HepG2 (cell line): Measurements from ENCODE around the gene MT1A. TPM values are rescaled to one million over a fixed set of nuclear protein-coding genes. Genes with fewer than 3 reads are reported as not detected.

ENCODE experiments used
- ATF1 ChIP-seq: IDR thresholded peaks from 2 replicates; pipeline ENCODE4 v1.6.1; 2016; ENCODE audit warnings: mild to moderate bottlenecking, control low read depth
- GABPB1 ChIP-seq: IDR thresholded peaks from 2 replicates; pipeline ENCODE4 v1.6.1; 2016; ENCODE audit warnings: mild to moderate bottlenecking, missing genetic modification reagents, moderate library complexity, missing compliant biosample characterization
- HIVEP1 ChIP-seq: sonication (generic); formaldehyde crosslinking; IDR thresholded peaks from 2 replicates; pipeline ENCODE4 v1.4.0; 2020; ENCODE audit warnings: mild to moderate bottlenecking, missing genetic modification reagents
- HNRNPK ChIP-seq: fragments of 200-400 bp; formaldehyde crosslinking; IDR thresholded peaks from 2 replicates; pipeline ENCODE4 v1.6.1; 2018; ENCODE audit warnings: low read length, low read depth, moderate library complexity, mild to moderate bottlenecking; ENCODE audit not compliant: poor library complexity, severe bottlenecking
- HOMEZ ChIP-seq: IDR thresholded peaks from 2 replicates; pipeline ENCODE4 v1.6.1; 2016; ENCODE audit warnings: low read depth
- MAFK ChIP-seq, 2 experiments: IDR thresholded peaks in 1 of 2; conservative IDR thresholded peaks in 1 of 2; 2 replicates each; pipeline ENCODE4 v1.6.1; 2011; ENCODE audit warnings: improper control_type of control experiment in 2 of 2, low read length in 2 of 2
- SAP130 ChIP-seq: IDR thresholded peaks from 2 replicates; pipeline ENCODE4 v1.6.1; 2016; ENCODE audit warnings: low read depth
- SP140L ChIP-seq: sonication (generic); formaldehyde crosslinking; IDR thresholded peaks from 2 replicates; pipeline ENCODE4 v1.4.0; 2020; ENCODE audit warnings: missing genetic modification reagents, borderline replicate concordance
- TBX2 ChIP-seq: sonication (generic); formaldehyde crosslinking; IDR thresholded peaks from 2 replicates; pipeline ENCODE4 v1.5.0; 2020; ENCODE audit warnings: missing genetic modification reagents, mild to moderate bottlenecking, borderline replicate concordance
- WIZ ChIP-seq: sonication (generic); formaldehyde crosslinking; IDR thresholded peaks from 2 replicates; pipeline ENCODE4 v1.5.1; 2020; ENCODE audit warnings: mild to moderate bottlenecking, missing genetic modification reagents
- XRCC5 ChIP-seq: fragments of 200-400 bp; formaldehyde crosslinking; optimal IDR thresholded peaks from 2 replicates; pipeline ENCODE3; 2017; ENCODE audit warnings: mild to moderate bottlenecking, low read length
- ZBTB10 ChIP-seq: sonication (generic); formaldehyde crosslinking; IDR thresholded peaks from 2 replicates; pipeline ENCODE4 v1.4.0; 2020; ENCODE audit warnings: missing genetic modification reagents, borderline replicate concordance
- ZBTB7A ChIP-seq: sonication (generic); formaldehyde crosslinking; IDR thresholded peaks from 2 replicates; pipeline ENCODE4 v1.8.0; 2022; ENCODE audit warnings: mild to moderate bottlenecking, missing genetic modification reagents
- ZEB1 ChIP-seq: IDR thresholded peaks from 2 replicates; pipeline ENCODE4 v1.6.1; 2012; ENCODE audit warnings: mild to moderate bottlenecking, low read depth, inconsistent platforms; ENCODE audit not compliant: insufficient replicate concordance
- ZFP1 ChIP-seq: IDR thresholded peaks from 2 replicates; pipeline ENCODE4 v1.6.1; 2016
- ZNF17 ChIP-seq: sonication (generic); formaldehyde crosslinking; IDR thresholded peaks from 2 replicates; pipeline ENCODE4 v1.5.0; 2020; ENCODE audit warnings: mild to moderate bottlenecking, missing genetic modification reagents
- ZNF263 ChIP-seq: sonication (generic); formaldehyde crosslinking; IDR thresholded peaks from 2 replicates; pipeline ENCODE4 v1.4.0; 2020; ENCODE audit warnings: missing genetic modification reagents
- ZNF34 ChIP-seq: sonication (generic); formaldehyde crosslinking; IDR thresholded peaks from 2 replicates; pipeline ENCODE4 v1.4.0; 2020; ENCODE audit warnings: mild to moderate bottlenecking, missing genetic modification reagents, borderline replicate concordance
- ZNF501 ChIP-seq: sonication (generic); formaldehyde crosslinking; IDR thresholded peaks from 2 replicates; pipeline ENCODE4 v1.5.1; 2020; ENCODE audit warnings: mild to moderate bottlenecking, moderate library complexity, missing genetic modification reagents
- ZNF512 ChIP-seq: sonication (generic); formaldehyde crosslinking; IDR thresholded peaks from 2 replicates; pipeline ENCODE4 v1.4.0; 2020; ENCODE audit warnings: mild to moderate bottlenecking, missing genetic modification reagents
- ZNF549 ChIP-seq: sonication (generic); formaldehyde crosslinking; IDR thresholded peaks from 2 replicates; pipeline ENCODE4 v1.5.0; 2020; ENCODE audit warnings: missing genetic modification reagents
- ZNF576 ChIP-seq: sonication (generic); formaldehyde crosslinking; IDR thresholded peaks from 2 replicates; pipeline ENCODE4 v1.4.0; 2020; ENCODE audit warnings: mild to moderate bottlenecking, missing genetic modification reagents
- ZNF75D ChIP-seq: sonication (generic); formaldehyde crosslinking; IDR thresholded peaks from 2 replicates; pipeline ENCODE4 v1.8.1; 2023; ENCODE audit warnings: missing genetic modification reagents, mild to moderate bottlenecking, borderline replicate concordance
- ZNF816 ChIP-seq: sonication (generic); formaldehyde crosslinking; IDR thresholded peaks from 2 replicates; pipeline ENCODE4 v1.8.0; 2022; ENCODE audit warnings: missing genetic modification reagents, mild to moderate bottlenecking, borderline replicate concordance
- ZSCAN20 ChIP-seq: sonication (generic); formaldehyde crosslinking; IDR thresholded peaks from 2 replicates; pipeline ENCODE4 v1.4.0; 2020; ENCODE audit warnings: missing genetic modification reagents, mild to moderate bottlenecking, borderline replicate concordance
- polyA plus RNA-seq, 8 experiments: library from polyadenylated mRNA; depleted of rRNA in 3 of 8; stranded (reverse) in 7 of 8; unstranded in 1 of 8; fragments of >200 nt; fragmentation: Illumina TruSeq in 4 of 8; extraction: Trizol in 4 of 8; gene quantifications; 2 replicates each; pipeline versions ENCODE4 v1.2.1 to v1.2.3, GENCODE V29; 2011 to 2016; ENCODE audit warnings: low read depth in 4 of 8, missing spikeins in 1 of 8, mixed read lengths in 1 of 8; ENCODE audit not compliant: insufficient read depth in 1 of 8
- total RNA-seq, 5 experiments: library from RNA; depleted of rRNA; stranded (reverse); fragments of >200 nt; fragmentation: Illumina TruSeq; extraction: Trizol; gene quantifications; 2 replicates each; pipeline ENCODE4 v1.2.3, GENCODE V29; 2016; ENCODE audit warnings: low read depth in 1 of 5

MT1A gene
- total and polyA plus RNA-seq, 2 of the 13 experiments (the other 11 are each of a cell fraction or from before 2014, with no cell fraction given): 8.3 to 10.4 TPM

- no peak; the same call in 1 of the 2 replicates for TF ChIP-seq TBX2 (CRISPR knock-in tag)
- no peak for TF ChIP-seq ATF1 (CRISPR knock-in tag)
- TF ChIP-seq SAP130 (CRISPR knock-in tag): peak; percentile 35; the same call in 1 of the 2 replicates
- no peak for TF ChIP-seq ZNF576
- TF ChIP-seq MAFK (conservative IDR thresholded peaks at IDR 0.05 in 1 of 2, IDR thresholded peaks at IDR 0.05 in 1 of 2; ENCODE audit: low read length in 2 of 2): no peak
- no peak for TF ChIP-seq ZNF34 (CRISPR knock-in tag)
- TF ChIP-seq ZNF501 (CRISPR knock-in tag): no peak
- no peak for TF ChIP-seq ZBTB10 (CRISPR knock-in tag)
- no peak for TF ChIP-seq XRCC5
- no peak for TF ChIP-seq ZFP1
- no peak for TF ChIP-seq HNRNPK
- TF ChIP-seq ZNF75D (CRISPR knock-in tag): no peak
- TF ChIP-seq SP140L (CRISPR knock-in tag): no peak
- no peak for TF ChIP-seq HOMEZ (CRISPR knock-in tag)
- TF ChIP-seq HIVEP1 (CRISPR knock-in tag): 0 out of 2 replicates have a peak, but pooled peaks have one; percentile 28
- no peak for TF ChIP-seq ZBTB7A (CRISPR knock-in tag)
- TF ChIP-seq ZNF263 (CRISPR knock-in tag): peak; percentile 81
- no peak for TF ChIP-seq ZSCAN20
- TF ChIP-seq ZNF816: no peak
- no peak for TF ChIP-seq ZNF17 (CRISPR knock-in tag)
- no peak for TF ChIP-seq ZNF549
- TF ChIP-seq GABPB1: peak; percentile 58; the same call in 1 of the 2 replicates
- no peak for TF ChIP-seq ZNF512 (CRISPR knock-in tag)
- TF ChIP-seq WIZ (CRISPR knock-in tag): no peak
- no peak for TF ChIP-seq ZEB1
Observed at GRCh38 chr16:56637814-56638750, at the start of gene MT1A (continued).
